Vagina (tissue), 2 donors: ENCODE measurements around the gene GALNT15.

Experiments used
- POLR2A ChIP-seq, 2 donors: fragments of 450-650 bp; IDR thresholded peaks; one replicate each; pipeline ENCODE4 v1.6.1; 2017; ENCODE audit warnings: antibody characterized with exemption in 2 of 2, mild to moderate bottlenecking in 2 of 2, moderate library complexity in 2 of 2
- POLR2AphosphoS5 ChIP-seq, 2 donors: sonication (generic); formaldehyde crosslinking; IDR thresholded peaks; one replicate each; pipeline ENCODE4 v1.9.0; 2017; ENCODE audit warnings: antibody characterized with exemption in 2 of 2, mild to moderate bottlenecking in 2 of 2, low read depth in 1 of 2; ENCODE audit not compliant: insufficient read depth in 1 of 2
- TF ChIP-seq, protein P1 (sequence below), 3 experiments: fragments of 450-650 bp in 2 of 3; fragments of 200-600 bp in 1 of 3; sonication (generic) in 1 of 3; IDR thresholded peaks; one replicate each; pipeline ENCODE4 v1.5.1; 2017 to 2019; ENCODE audit warnings: antibody characterized with exemption in 3 of 3, mild to moderate bottlenecking in 2 of 3, moderate library complexity in 2 of 3

DNA sequence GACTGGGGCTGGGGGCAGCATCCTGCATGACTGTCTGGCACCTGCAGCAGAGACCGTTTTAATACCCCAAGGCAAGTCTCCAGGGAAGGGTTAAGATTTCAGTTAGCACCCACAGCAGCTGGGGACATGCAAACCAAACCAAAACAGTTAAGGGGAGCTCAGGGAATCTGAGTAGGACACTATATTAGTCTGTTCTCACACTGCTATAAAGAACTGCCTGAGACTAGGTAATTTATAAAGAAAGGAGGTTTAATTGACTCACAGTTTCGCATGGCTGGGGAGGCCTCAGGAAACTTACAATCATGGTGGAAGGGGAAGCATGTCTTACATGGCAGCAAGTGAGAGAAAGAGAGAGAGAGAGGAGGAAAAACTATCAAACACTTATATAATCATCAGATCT, 25.3 kb downstream of the GALNT15 start:
- TF ChIP-seq, protein P1, sequence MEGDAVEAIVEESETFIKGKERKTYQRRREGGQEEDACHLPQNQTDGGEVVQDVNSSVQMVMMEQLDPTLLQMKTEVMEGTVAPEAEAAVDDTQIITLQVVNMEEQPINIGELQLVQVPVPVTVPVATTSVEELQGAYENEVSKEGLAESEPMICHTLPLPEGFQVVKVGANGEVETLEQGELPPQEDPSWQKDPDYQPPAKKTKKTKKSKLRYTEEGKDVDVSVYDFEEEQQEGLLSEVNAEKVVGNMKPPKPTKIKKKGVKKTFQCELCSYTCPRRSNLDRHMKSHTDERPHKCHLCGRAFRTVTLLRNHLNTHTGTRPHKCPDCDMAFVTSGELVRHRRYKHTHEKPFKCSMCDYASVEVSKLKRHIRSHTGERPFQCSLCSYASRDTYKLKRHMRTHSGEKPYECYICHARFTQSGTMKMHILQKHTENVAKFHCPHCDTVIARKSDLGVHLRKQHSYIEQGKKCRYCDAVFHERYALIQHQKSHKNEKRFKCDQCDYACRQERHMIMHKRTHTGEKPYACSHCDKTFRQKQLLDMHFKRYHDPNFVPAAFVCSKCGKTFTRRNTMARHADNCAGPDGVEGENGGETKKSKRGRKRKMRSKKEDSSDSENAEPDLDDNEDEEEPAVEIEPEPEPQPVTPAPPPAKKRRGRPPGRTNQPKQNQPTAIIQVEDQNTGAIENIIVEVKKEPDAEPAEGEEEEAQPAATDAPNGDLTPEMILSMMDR (IDR thresholded peaks at IDR 0.05), result no peak
- TF ChIP-seq POLR2A (IDR thresholded peaks at IDR 0.05) (no peak), POLR2AphosphoS5 (IDR thresholded peaks at IDR 0.05; ENCODE audit: insufficient read depth in 1 of 2, low read depth in 1 of 2) (no peak)
